Fibroblast of lung (primary cell): ENCODE data around the gene CST5.
"Not testable (repeated sequence)": the region's sequence is repeated elsewhere in the genome, so short reads cannot be mapped to it uniquely, and the experiment has no call there.

Source experiments
- EZH2 ChIP-seq: IDR thresholded peaks from 2 replicates; pipeline ENCODE4 v1.5.1; 2012; ENCODE audit warnings: low read length, control low read depth, mild to moderate bottlenecking; ENCODE audit errors: missing control alignments
- TF ChIP-seq, protein P1 (sequence below), 2 donors: IDR thresholded peaks in 1 of 2; conservative IDR thresholded peaks in 1 of 2; 1 replicate in 1 of 2; 2 replicates in 1 of 2; pipeline ENCODE4 v1.5.1; 2011 to 2012; ENCODE audit warnings: low read length in 2 of 2, control low read depth in 1 of 2, inconsistent platforms in 1 of 2, low read depth in 1 of 2, mild to moderate bottlenecking in 1 of 2

DNA sequence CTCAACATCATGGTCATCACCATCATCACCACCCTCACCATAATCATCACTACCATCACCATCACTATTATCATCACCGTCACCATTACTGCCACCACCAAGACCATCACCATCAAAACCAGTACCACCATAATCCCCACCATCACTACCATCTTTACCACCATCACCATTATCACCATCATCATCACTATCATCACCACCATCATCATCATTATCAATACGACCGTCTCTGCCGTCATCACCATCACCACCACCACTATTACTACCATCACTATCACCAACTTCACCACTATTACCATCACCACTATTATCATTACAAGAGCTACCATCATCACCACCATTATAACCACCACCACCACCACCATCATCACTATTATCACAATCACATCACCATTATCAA, 11.3 kb upstream of the CST5 start:
- TF ChIP-seq, protein P1, sequence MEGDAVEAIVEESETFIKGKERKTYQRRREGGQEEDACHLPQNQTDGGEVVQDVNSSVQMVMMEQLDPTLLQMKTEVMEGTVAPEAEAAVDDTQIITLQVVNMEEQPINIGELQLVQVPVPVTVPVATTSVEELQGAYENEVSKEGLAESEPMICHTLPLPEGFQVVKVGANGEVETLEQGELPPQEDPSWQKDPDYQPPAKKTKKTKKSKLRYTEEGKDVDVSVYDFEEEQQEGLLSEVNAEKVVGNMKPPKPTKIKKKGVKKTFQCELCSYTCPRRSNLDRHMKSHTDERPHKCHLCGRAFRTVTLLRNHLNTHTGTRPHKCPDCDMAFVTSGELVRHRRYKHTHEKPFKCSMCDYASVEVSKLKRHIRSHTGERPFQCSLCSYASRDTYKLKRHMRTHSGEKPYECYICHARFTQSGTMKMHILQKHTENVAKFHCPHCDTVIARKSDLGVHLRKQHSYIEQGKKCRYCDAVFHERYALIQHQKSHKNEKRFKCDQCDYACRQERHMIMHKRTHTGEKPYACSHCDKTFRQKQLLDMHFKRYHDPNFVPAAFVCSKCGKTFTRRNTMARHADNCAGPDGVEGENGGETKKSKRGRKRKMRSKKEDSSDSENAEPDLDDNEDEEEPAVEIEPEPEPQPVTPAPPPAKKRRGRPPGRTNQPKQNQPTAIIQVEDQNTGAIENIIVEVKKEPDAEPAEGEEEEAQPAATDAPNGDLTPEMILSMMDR (conservative IDR thresholded peaks at IDR 0.05 in 1 of 2, IDR thresholded peaks at IDR 0.05 in 1 of 2; ENCODE audit: low read depth in 1 of 2, low read length in 2 of 2) = not testable (repeated sequence)
- not testable (repeated sequence) for TF ChIP-seq EZH2
